AML-193 (cell line): Measurements from ENCODE around the gene TMEM121.
"Not testable (repeated sequence)": the region's sequence is repeated elsewhere in the genome, so short reads cannot be mapped to it uniquely, and the experiment has no call there.

Experiments
- DNase-seq, 2 experiments: peaks; one replicate each; lab custom pipeline; 2025; lab: John Stamatoyannopoulos, UW

TMEM121 gene

DNA sequence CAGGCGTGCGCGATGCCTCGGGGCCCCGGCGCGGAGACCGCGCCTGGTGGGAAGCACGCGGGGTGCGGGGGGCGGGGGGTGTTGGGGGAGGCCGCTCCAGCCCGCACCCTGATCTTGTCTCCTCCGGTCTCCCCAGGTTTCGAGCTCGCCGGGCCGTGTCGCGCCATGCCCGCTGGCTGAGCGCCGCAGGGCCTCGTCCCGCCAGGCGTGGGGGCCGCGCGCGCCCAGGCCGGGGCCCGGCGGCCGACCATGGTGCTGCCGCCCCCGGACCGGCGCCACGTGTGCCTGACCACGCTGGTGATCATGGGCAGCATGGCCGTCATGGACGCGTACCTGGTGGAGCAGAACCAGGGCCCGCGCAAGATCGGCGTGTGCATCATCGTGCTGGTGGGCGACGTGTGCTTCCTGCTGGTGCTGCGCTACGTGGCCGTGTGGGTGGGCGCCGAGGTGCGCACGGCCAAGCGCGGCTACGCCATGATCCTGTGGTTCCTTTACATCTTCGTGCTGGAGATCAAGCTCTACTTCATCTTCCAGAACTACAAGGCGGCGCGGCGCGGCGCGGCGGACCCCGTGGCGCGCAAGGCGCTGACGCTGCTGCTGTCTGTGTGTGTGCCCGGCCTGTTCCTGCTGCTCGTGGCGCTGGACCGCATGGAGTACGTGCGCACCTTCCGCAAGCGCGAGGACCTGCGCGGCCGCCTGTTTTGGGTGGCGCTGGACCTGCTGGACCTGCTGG, 2.4 kb downstream of the TMEM121 start:
- no peak for DNase-seq

DNA sequence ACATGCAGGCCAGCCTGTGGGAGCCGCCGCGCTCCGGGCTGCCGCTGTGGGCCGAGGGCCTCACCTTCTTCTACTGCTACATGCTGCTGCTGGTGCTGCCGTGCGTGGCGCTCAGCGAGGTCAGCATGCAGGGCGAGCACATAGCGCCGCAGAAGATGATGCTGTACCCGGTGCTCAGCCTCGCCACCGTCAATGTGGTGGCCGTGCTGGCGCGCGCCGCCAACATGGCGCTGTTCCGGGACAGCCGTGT, 2.9 kb downstream of the TMEM121 start:
- DNase-seq, result no peak

DNA sequence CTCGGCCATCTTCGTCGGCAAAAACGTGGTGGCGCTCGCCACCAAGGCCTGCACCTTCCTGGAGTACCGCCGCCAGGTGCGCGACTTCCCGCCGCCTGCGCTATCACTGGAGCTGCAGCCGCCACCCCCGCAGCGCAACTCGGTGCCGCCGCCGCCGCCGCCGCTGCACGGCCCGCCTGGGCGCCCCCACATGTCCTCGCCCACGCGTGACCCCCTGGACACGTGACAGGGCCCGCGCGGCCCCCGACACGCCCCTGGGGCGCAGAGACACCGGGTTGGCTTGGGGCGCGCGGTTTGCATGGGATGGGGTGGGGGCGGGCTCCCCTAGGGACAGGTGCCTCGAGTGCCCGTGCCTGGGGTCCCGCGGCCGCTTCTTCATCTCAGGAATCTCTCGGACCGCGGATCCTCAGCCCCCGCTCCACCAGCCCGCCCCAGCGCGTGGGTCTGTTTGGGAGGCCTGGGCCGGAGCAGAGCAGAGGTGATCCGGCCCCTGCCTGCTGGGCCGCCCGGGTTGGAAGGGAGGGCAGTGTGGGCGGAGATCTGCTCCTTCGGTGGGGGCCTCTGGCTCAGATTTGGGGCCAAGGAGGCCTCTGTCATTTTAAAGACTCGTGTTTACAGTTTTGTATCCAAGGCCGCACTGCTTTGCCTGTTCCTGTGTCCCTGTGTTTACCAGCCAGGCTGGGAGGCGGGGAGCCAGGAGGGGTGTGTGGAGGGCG, 3.3 kb downstream of the TMEM121 start:
- DNase-seq, result no peak

DNA sequence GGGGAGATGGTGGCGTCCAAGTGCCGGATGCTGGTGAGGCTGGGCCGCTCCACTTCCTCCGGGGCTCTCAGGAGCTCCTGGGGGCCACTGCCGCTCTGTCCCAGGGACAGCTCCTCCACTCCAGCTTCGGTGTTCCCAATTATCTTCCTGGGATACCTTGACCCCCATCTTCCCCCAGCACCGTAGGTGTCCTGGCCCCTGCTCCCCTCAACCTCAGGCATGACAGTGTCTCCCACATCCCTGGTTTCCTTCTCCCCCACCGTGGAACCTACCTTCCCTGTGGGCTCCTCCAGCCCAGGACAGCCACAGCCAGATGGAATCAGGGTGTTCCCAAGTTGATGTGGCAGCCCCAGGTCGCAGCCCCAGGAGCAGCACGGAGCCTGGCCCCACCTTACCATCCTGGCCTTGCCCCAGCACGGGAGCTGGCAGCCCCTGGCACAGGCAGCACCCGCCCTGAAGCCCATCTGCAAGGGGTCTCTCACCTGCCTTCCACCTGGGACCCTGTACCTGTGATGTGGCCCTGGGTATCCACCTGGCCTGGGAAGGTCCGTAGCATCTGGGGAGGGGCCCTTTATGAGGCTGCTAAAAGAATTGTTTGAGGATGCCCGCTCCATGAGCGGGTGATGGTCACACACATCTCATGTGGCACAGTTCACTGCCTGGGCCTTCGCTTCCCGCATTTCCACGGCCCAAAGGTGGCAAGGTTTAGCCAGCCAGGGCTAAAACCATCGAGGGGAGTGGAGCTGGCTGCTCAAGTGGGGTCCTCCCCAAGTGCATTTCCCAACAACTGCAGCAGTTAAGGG, 4.1 kb downstream of the TMEM121 start:
- DNase-seq, result no peak

DNA sequence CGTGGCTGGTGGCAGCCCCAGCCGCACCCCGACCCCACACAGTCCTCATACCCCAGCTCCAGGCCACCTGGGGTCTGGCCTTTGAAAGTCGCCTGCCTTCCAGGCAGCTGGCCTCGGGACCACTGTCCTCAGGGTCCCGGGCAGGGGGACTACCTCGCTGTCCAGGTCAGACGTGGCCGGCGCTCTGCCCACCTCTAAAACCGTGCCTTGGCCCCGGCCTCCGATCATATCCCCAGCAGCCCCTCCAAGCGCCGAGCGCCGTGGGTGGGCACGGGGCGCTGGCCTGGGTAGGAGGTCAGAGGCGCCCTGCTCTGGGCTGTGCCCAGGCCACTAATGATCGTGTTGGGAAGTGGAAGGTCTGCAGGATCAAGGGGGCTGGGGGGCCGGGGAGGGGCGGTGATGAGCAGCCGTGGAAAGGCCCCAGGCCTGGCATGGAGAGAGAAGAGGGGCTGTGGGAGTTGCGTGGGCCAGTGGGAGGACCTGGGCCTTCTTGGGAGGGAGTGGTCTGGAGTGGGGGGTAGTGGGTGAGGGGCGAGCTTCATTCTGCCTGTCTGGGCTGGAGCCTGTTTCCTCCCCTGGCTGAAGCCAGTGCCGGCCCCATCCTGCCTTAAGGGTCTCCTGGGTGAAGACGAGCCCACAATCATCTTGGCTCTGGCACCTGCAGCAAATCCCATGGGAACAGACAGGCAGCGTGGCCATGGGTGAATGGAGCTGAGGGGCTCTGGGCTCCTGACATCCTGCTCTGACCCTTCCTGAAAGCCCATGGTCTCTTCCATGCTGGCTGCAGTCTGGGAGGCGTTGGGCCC, 4.9 kb downstream of the TMEM121 start:
- no peak for DNase-seq

DNA sequence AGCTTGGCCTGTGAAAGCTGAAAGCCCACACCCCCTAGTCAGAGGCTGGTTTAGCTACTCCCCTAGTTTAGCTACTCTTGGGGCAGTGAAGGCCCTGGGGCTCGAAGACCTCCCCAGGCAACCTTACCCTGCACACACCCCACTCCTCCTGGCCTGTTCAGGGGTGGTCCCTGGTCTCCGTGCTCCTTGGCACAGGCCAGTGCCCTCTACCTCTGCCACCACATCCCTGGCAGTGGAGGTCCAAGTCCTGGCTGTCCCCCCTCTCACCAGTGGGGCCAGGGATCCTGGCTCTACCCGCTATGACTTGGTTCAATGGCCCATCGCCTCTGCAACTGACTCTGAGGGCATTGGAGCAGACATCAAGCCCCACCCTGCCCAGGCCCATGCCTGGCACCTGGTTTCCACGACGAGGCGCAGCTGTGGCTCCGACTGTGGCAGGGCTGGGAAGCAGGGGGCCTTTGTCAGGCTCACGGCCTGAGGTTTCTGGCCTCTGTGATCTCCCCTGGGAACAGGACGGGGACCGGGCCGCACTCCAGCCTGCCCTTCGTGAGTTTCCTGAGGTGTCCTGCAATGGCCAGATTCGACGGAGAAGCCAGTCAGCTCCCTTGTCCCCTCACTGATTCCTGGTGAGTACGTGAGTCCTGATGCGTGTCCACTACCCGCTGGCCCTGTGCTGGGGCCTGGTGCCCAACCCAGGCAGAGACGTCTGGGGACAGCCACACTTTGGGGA, 5.7 kb downstream of the TMEM121 start:
- no peak for DNase-seq

DNA sequence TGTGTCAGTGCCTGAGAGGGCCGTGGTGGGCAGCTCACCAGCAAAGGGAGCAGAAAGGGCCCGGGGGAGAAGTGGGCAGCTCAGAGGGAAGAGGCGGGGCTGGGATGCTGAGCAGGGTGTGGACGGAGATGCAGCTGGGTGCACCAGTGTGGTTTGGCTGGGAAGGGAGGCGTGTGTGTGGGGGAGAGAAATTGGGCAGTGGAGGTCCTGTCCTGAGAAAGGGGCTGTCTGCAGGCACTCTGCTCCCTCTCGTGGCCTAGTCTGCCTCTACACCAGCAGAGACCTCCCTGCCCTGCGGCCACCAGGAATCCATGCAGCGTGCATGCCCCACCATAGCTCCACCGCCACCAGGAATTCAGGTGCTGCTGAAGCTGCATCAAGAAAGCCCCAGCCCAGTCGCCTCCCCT, 6.4 kb downstream of the TMEM121 start:
- peak; percentile 8 to 27 for DNase-seq

DNA sequence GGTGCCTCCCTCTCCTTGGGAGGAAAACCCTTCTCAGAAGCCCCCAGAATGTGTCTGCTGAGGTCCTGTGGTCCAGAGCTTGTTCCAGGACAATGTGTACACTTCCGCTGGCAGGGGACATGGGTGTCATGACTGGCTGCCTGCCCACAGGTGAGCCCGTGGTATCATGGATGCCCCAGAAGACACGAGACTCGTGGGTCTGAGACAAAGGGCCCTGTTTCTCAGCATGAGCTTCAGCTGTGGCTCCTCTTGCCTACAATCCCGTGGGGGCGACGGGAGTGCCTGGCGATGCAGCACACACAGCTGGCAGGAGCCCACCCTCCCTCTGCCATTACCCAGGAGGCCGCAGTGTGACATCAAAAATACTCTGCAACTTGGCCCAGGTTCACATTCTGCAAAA, 7.0 kb downstream of the TMEM121 start:
- DNase-seq, result no peak

DNA sequence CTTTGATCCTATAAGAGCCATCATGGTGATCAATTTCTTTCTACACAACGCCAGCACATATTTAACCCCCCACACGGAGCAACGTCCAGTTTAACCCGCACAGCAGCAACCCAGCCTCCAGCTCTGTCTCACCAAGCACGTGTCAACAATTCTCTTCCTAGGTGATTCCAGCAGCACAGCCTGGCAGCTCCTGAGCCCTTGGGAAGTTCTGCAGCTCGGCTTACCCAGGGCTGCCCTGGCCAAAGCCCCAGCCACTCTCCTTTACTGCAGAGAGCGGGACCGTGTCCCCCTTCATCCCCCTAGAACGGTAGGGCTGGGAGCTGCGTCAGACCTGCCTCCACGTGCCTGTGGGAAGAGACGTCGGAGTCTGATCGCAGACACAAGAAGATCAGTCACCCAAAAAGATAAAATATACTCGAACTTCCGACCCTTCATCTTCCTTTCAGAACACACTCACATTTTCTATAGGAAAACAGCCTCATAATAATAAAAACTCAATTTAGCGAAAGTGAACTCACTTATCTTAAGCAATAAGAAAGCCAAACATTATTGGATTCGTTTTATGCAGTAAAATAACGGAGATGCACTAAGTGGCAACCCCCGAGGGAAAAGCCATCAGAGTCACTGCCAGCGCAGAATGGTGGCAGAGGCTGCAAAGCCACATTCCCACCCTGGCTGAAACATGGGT, 7.6 kb downstream of the TMEM121 start:
- no peak for DNase-seq

DNA sequence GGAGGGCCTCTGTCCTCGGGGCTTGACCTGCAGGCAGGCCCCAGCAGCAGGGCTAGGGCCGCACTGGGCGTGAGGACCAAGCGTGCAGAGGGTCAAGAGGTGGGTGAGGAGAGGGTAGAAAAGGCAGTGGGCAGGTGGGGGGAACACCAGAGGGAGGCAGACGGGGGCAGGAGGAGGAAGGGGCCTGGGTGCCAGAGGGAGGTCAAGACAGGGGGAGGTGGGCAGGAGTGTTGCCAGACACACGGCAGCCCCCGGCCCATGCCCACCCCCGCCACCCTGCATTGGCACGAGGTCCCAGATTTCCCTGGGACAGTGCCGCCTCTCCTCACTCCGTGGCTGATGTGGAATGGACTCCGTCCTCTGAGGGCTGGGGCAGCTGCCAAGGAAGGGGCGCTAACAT, 8.2 kb downstream of the TMEM121 start:
- DNase-seq, result no peak

DNA sequence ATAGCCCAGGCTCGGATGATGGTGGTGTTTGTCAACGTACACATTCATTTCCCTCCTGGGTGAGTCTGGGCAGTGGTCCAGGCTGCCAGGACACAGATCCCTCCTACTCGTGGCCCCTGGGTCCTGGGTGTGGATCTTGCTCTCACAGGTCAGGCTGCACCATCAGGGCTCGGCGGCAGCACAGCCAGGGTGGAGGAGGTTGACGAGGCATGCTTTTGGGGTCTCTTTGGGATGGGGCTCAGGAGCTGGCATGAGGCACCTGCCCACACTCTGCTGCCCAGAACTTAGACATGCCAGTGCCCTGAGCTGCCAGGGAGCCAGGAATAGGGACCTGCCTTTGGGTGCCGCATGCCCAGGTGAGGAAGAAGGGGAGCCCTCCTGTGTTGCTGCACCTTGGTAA, 9.7 kb downstream of the TMEM121 start:
- no peak for DNase-seq

DNA sequence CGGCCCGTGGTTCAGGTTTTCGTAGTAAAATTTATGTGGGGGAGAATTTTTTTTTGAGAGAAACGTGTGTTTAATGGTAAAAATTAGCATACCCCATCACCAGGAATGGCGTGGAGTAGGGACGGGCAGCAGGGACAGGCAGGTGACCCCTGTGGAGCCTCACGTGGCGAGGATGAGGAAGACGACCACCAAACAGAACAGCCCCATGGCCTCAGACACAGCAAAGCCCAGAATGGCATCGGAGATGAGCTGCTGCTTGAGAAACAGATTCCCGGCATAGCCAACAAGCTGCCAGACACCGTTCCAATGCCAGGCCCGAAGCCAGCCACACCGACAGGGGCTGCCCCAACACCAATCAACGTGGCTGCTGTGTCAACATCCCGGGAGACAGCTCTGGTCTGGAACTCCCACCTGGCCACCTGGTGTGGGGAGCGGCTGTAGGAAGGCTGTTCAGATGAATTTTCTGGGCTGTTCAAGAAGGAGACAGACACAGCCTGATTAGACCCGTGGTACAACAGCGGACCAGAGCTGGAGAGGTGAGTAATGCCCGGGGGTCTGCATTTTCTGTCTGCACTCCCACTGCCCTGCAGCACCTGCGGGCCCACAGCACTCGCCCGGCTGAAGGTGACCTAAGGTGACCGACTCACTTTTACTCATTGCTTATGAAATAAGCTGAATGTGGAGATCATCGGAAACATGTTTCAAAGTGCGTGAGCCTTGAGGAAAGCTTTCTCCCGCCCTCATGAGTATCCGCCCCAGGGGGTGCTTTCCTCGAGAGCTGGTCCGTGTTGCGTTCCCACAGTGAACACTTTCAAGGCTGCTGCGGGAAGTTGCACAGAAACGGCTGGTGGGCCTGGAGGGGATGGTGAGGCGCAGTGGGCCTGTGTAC, 10.6 kb downstream of the TMEM121 start:
- DNase-seq, result no peak

DNA sequence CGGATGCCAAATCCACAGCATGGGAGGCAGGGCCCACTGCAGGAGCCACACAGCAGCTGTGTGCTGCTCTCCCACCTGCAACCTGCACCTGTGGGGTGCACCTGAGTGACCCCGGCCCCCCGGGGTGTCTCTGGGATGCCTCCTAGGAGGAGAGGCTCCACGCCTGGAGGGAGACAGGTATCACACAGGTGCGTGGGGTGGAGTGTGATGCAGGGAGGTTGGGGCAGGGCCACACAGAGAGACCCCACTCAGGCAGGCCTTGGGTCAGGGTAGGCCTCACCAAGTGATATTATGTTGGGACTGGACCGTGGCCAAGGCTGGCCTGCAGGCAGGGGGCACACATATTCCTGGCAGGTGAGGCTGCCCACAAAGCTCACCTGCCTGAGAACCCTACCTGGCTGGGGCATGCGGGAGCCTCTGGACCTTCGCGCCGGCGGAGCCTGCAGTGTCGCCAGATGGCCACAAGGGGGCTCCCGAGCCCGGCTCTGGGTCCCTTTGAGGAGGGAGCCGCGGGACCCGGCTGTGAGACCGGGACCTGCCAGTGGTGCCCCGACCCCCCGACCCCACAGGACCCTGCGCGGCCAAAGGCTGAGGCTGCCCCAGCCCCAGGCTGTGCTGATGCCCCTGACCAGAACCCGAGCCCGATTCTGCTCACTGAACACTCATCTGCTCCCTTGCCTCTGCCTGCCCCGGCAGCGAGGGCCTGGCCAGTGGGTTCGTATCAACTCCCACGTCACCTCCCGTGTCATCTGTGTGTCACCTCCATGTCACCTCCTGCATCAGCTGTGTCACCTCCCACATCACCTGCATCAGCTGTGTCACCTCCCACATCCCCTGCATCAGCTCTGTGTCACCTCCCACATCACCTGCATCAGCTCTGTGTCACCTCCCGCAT, 11.4 kb downstream of the TMEM121 start:
- DNase-seq, result no peak

DNA sequence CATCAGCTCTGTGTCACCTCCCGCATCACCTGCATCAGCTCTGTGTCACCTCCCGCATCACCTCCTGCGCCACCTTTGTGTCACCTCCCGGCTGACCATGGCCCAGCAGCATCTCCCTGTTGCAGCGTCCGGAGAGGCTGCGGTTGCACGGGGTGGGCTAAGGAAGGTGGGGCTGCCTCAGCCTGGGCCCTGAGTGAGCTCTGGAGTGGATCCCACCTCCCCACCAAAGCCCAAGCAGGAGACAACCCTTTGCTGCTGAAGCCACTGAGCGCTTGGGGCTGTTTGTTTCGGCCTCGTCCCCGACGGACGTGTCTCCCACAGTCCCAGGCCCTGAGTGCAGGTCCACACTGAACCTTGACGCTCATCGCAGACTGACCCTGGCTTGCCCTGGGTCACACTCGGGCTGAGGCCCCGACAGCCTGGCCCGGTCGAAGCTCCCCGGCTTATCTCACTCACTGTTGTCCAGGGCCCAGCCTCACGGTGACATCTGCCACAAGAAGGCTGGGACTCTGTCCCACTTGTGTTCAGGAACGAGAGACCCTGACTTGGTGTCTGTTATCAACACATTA, 12.2 kb downstream of the TMEM121 start:
- no peak for DNase-seq

DNA sequence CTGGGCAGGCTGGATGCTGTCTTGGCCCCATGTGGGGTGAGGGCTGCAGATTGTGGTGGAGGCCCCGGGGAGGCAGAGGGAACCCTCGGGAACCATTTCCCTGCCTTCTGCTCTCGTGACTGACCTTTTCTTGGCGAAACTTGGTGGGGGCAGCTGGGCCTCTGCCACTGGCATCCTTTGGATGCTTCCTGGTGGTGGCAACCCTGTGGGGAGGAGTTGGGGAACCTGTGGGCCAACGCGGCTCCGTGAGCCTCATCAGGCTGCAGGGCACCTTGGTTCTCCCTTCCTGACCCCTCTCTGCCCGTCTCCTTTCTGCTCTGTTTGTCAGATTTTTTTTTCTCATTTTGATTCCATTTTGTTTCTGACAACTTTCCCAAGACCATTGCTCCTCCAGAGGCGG, 14.4 kb downstream of the TMEM121 start:
- no peak for DNase-seq

DNA sequence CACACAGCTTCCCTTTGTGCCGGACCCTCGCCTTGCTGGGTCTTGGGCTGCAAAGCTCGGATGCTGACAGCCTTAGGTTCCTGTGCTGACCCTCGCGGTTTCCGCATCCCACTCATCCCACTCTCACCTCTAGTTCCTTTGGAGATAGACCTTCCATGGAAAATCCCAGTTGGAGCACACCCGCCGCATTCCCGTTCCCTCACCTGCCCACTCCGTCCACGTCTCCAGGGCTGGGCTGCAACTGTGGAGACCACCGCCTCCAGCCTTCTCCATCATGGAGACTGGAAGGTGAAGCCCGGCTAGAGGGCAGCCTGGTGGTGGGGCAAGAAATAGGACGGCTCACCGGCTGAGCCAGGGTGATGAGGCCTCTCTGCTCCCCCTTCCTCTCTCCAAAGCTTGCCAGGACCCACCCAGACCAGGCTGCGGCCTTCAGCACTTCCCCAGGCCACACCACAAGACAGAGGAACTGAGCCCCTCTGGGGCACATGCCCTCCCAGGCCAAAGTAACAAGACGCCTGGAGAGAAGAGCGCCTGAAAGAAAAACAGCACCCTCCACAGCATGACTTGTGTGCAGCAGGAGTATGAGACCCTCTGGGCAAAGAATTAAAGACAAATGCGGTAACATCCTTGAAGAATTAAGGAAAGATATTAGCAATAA, 15.0 kb downstream of the TMEM121 start:
- DNase-seq, result no peak

DNA sequence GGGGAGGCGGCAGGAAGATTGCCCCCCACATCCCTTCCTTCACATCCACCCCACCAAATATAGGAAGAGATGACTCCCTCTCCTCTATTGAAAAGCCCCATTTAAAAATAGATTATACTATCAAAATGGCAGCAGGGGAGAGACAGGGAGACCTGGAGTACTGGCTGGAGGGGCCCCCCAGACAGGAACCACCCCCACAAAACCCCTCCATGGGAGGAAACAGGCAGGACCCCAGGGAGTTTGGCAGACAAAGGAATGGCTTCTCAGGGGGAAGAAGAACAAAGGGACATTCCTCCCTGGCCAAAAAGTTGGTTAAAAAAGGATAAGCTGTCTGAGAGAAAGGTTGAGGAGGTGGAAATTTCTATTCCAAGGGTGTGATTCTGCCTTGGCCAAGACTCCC, 19.3 kb downstream of the TMEM121 start:
- not testable (repeated sequence) for DNase-seq

DNA sequence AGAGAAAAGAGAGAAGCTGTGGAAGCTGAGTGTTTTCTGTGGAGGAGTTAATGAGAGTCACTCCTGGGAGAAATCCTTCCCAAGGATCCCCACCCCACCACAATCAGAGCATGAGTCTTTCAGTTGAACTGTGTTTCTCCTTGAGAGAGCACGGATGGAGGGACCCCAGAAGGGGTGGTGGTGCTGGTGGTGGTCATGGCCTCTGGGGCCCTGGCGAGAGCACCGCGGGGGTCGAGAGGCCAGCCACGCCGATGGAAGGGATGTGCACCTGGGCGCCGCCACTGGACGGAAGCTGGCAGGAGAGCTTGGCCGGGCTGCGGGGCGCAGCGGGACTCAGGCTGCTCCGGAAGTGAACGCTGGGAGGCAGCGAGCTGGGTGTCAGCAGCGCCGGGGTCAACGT, 20.0 kb downstream of the TMEM121 start:
- not testable (repeated sequence) for DNase-seq
